GM12878 (cell line): ENCODE measurements around the gene MANEAL. TPM values are rescaled to one million over a fixed set of nuclear protein-coding genes. Genes with fewer than 3 reads are reported as not detected.

ENCODE experiments used
- ATAC-seq: fragments of 200-7000 bp; cut with Tn5 transposase; 3 replicates; pipeline ENCODE4 v1.9.1; 2020; ENCODE audit warnings: mild to moderate bottlenecking, moderate library complexity
- BruUV-seq: library from RNA; stranded (reverse); fragments of 400-500 nt; replicated peaks from 2 replicates; lab custom pipeline; 2021; lab: Mats Ljungman, UMichigan
- CTCF ChIA-PET: fragments of 300-600 bp; sonication (Branson Sonifier 250); formaldehyde crosslinking; extraction: SDS; loops from one replicate; lab custom pipeline; 2021; ENCODE audit warnings: inconsistent platforms; lab: Yijun Ruan, JAX
- POLR2A ChIA-PET: fragments of 350-600 bp; formaldehyde crosslinking; extraction: SDS; loops from one replicate; lab custom pipeline; 2021; ENCODE audit warnings: inconsistent platforms; lab: Charles Lee
- RAD21 ChIA-PET: fragments of 300-600 bp; sonication (Branson Sonifier 250); formaldehyde crosslinking; loops from one replicate; lab custom pipeline; 2023; ENCODE audit warnings: antibody characterized with exemption; ENCODE audit not compliant: unreplicated experiment; lab: Charles Lee
- SMC1A ChIA-PET: fragments of 300-600 bp; sonication (Branson Sonifier 250); formaldehyde crosslinking; loops from one replicate; lab custom pipeline; 2023; ENCODE audit not compliant: unreplicated experiment, uncharacterized antibody; lab: Charles Lee
- DNase-seq: peaks from one replicate; pipeline ENCODE4 v3.0.0-alpha.2; 2011; ENCODE audit warnings: low read depth, low spot score
- FAIRE-seq: peaks from 3 replicates; lab custom pipeline; 2011; peaks lifted over from hg19 to GRCh38; lab: Jason Lieb, UNC
- H2AFZ ChIP-seq: 2 replicates; pipeline ENCODE4 v1.6.0; 2011; ENCODE audit warnings: low read depth, low read length, control low read depth; ENCODE audit not compliant: control insufficient read depth
- H3K27ac ChIP-seq: 2 replicates; pipeline ENCODE4 v1.5.1; 2011; ENCODE audit warnings: control low read depth; ENCODE audit not compliant: control insufficient read depth, insufficient read depth
- H3K27me3 ChIP-seq, 2 experiments: replicated peaks in 1 of 2; 2 replicates each; pipeline versions ENCODE4 v1.6.0 to v1.6.1; 2011; ENCODE audit warnings: low read length in 1 of 2; ENCODE audit not compliant: control insufficient read depth in 2 of 2, insufficient read depth in 2 of 2
- H3K36me3 ChIP-seq, 2 experiments: 2 replicates each; pipeline ENCODE4 v1.5.1; 2011; ENCODE audit warnings: low read length in 1 of 2; ENCODE audit not compliant: control insufficient read depth in 2 of 2, insufficient read depth in 2 of 2
- H3K4me1 ChIP-seq: 2 replicates; pipeline ENCODE4 v1.6.1; 2011; ENCODE audit warnings: mild to moderate bottlenecking, low read length, moderate library complexity, mixed read lengths; ENCODE audit not compliant: control insufficient read depth, insufficient read depth
- H3K4me2 ChIP-seq: 2 replicates; pipeline ENCODE4 v1.6.0; 2011; ENCODE audit warnings: control low read depth; ENCODE audit not compliant: control insufficient read depth, insufficient read depth
- H3K4me3 ChIP-seq: fragments of 200-600 bp; sonication (generic); 2 replicates; pipeline ENCODE4 v1.5.1; 2016
- H3K79me2 ChIP-seq: 2 replicates; pipeline ENCODE4 v1.6.0; 2011; ENCODE audit warnings: low read length; ENCODE audit not compliant: control insufficient read depth, insufficient read depth
- H3K9ac ChIP-seq: 2 replicates; pipeline ENCODE4 v1.8.0; 2011; ENCODE audit warnings: low read length, control low read depth, mixed read lengths; ENCODE audit not compliant: control insufficient read depth, insufficient read depth
- H3K9me3 ChIP-seq: replicated peaks from 3 replicates; pipeline ENCODE4 v1.5.1; 2011; ENCODE audit warnings: mild to moderate bottlenecking, low read length; ENCODE audit not compliant: control insufficient read depth, insufficient read depth
- H4K20me1 ChIP-seq: 2 replicates; pipeline ENCODE4 v1.6.0; 2011; ENCODE audit not compliant: control insufficient read depth, insufficient read depth
- EP300 ChIP-seq, 2 experiments: fragments of 150-350 bp in 1 of 2; IDR thresholded peaks; 2 replicates each; pipeline ENCODE4 v1.6.1; 2011 to 2012; ENCODE audit warnings: low read depth in 2 of 2, low read length in 2 of 2, borderline replicate concordance in 1 of 2, improper control_type of control experiment in 1 of 2, inconsistent platforms in 1 of 2; ENCODE audit not compliant: control insufficient read depth in 1 of 2
- ESRRA ChIP-seq: IDR thresholded peaks from 2 replicates; pipeline ENCODE4 v1.6.1; 2012; ENCODE audit warnings: mild to moderate bottlenecking, low read length, improper control_type of control experiment
- ETV6 ChIP-seq, 2 experiments: fragments of 450-650 bp in 1 of 2; IDR thresholded peaks in 1 of 2; conservative IDR thresholded peaks in 1 of 2; 2 replicates each; pipeline ENCODE4 v1.6.1; 2014; ENCODE audit warnings: antibody characterized with exemption in 1 of 2, borderline replicate concordance in 1 of 2, low read depth in 1 of 2, mild to moderate bottlenecking in 1 of 2, moderate library complexity in 1 of 2
- HCFC1 ChIP-seq: fragments of 150-350 bp; IDR thresholded peaks from 2 replicates; pipeline ENCODE4 v1.6.1; 2014; ENCODE audit warnings: low read length
- MYC ChIP-seq: IDR thresholded peaks from 2 replicates; pipeline ENCODE4 v1.6.1; 2011; ENCODE audit warnings: mild to moderate bottlenecking, low read length, moderate library complexity, inconsistent platforms; ENCODE audit not compliant: insufficient read depth, insufficient replicate concordance, insufficient read length, severe bottlenecking
- NFXL1 ChIP-seq: fragments of 450-650 bp; IDR thresholded peaks from 2 replicates; pipeline ENCODE4 v1.6.1; 2017; ENCODE audit warnings: antibody characterized with exemption, mild to moderate bottlenecking, borderline replicate concordance
- PAX8 ChIP-seq: fragments of 450-650 bp; IDR thresholded peaks from 2 replicates; pipeline ENCODE4 v1.6.1; 2017; ENCODE audit warnings: mild to moderate bottlenecking, moderate library complexity
- RELA ChIP-seq: fragments of 450-650 bp; IDR thresholded peaks from 2 replicates; pipeline ENCODE4 v1.8.0; 2014; ENCODE audit warnings: borderline replicate concordance; ENCODE audit not compliant: partially characterized antibody
- SMAD5 ChIP-seq: IDR thresholded peaks from 2 replicates; pipeline ENCODE4 v1.6.1; 2016; ENCODE audit warnings: antibody characterized with exemption, low read depth
- SPI1 ChIP-seq: IDR thresholded peaks from 2 replicates; pipeline ENCODE4 v1.6.1; 2011; ENCODE audit warnings: low read depth, mild to moderate bottlenecking, low read length, moderate library complexity, borderline replicate concordance; ENCODE audit not compliant: insufficient read depth
- WGBS: methylation state at CpG from one replicate; pipeline ENCODE4 v1.1.6; 2016; ENCODE audit warnings: low lambda C conversion rate; ENCODE audit not compliant: insufficient replicate concordance, insufficient coverage; ENCODE audit errors: missing lambda C conversion rate; 5-methylcytosine and 5-hydroxymethylcytosine counted together
- in situ Hi-C: fragments of 300-500 bp; cut with MboI; formaldehyde crosslinking; loops from 9 replicates; pipeline ENCODE4 v1.14.3; 2018; ENCODE audit warnings: mixed read lengths
- intact Hi-C: fragments of 100-400 bp; cut with micrococcal nuclease; formaldehyde crosslinking; loops from one replicate; pipeline ENCODE4 v1.14.2; 2022; ENCODE audit not compliant: unreplicated experiment
- polyA plus RNA-seq, 11 experiments: library from polyadenylated mRNA; depleted of rRNA in 4 of 11; unstranded in 6 of 11; stranded (reverse) in 5 of 11; fragments of >200 nt; fragmentation: Nextera tagmentation in 4 of 11; fragmentation: Illumina TruSeq in 1 of 11; extraction: Ambion mirVana in 4 of 11; extraction: Trizol in 1 of 11; gene quantifications; 1 replicate in 1 of 11; 2 replicates in 10 of 11; pipeline versions ENCODE4 v1.2.1 to v1.2.3, GENCODE V29; 2011 to 2016; ENCODE audit warnings: inconsistent platforms in 2 of 11, missing spikeins in 2 of 11, low read depth in 1 of 11
- total RNA-seq, 4 experiments: library from RNA; depleted of rRNA in 3 of 4; stranded (reverse); fragments of >200 nt in 3 of 4; fragmentation: Illumina TruSeq in 1 of 4; extraction: Trizol in 1 of 4; gene quantifications; 2 replicates each; pipeline versions ENCODE4 v1.2.1 to v1.2.3, GENCODE V29; 2013 to 2021
- TF ChIP-seq, protein P1 (sequence below): IDR thresholded peaks from 2 replicates; pipeline ENCODE4 v1.6.1; 2011; ENCODE audit warnings: borderline replicate concordance, low read depth, mild to moderate bottlenecking, moderate library complexity, mixed read lengths, low read length; ENCODE audit not compliant: insufficient read depth; ENCODE audit errors: extremely low read length
- TF ChIP-seq, protein P2 (sequence below): fragments of 450-650 bp; IDR thresholded peaks from 2 replicates; pipeline ENCODE4 v1.6.1; 2017; ENCODE audit warnings: mild to moderate bottlenecking, moderate library complexity
- TF ChIP-seq, protein P3 (sequence below): fragments of 450-650 bp; IDR thresholded peaks from 2 replicates; pipeline ENCODE4 v1.6.1; 2017; ENCODE audit warnings: antibody characterized with exemption, mild to moderate bottlenecking, moderate library complexity

MANEAL gene
- total and polyA plus RNA-seq, 10 of the 15 experiments (the other 5 are each of a cell fraction or from before 2014, with no cell fraction given): 0.83 to 11.1 (median 5.7) TPM

DNA sequence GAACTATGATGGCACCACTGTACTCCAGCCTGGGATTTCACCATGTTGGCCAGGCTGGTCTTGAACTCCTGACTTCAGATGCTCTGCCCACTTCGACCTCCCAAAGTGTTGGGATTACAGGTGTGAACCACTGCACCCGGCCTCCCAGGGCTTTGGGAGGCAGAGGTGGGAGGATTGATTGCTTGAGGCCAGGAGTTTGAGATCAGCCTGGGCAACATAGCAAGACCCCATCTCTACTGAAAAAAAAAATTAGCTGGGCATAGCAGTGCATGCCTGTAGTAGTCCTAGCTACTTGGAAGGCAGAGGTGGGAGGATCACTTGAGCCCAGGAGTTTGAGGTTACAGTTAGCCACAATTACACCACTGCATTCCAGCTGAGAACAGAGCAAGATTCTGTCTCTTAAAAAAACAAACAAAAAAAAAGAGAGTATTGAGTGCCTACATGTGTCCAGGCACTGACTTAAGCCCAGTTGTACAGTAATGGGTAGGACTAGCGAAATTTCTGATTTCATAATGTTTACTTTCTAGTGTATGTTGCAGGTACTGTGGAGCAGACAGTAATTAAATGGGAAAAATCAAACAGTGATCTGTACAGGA lies 4.2 kb downstream of the MANEAL start (continued):
- TF ChIP-seq, protein P1, sequence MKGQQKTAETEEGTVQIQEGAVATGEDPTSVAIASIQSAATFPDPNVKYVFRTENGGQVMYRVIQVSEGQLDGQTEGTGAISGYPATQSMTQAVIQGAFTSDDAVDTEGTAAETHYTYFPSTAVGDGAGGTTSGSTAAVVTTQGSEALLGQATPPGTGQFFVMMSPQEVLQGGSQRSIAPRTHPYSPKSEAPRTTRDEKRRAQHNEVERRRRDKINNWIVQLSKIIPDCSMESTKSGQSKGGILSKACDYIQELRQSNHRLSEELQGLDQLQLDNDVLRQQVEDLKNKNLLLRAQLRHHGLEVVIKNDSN: no peak
- no peak for TF ChIP-seq PAX8

DNA sequence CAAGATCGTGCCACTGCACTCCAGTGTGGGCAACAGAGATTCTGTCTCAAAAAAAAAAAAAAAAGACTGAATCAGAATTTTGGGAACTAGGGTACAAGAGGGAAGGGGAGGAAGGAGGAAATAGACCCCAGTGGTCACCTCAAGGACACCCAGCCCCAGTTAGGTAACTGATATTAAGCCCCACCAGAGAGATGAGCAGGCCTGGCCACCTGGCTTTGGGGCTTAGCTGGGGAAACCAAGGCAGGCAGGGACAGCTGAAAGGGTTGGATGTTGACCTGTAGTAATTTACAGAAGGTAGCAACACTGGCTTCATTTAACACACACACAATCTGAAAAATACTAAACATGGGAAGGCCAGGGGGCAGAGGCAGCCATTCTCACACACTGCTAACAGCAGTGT lies 8.8 kb downstream of the MANEAL start:
- Histone ChIP-seq H3K36me3 (peaks cover 22 to 23% of the 10 kb centered on the region in 2 experiments), H3K4me2 (no peak overlapping the region), H3K27ac (no peak overlapping the region), H4K20me1 (no peaks in the 10 kb centered on the region), H3K27me3 (no peaks in the 10 kb centered on the region), H3K4me3 (no peak overlapping the region), H3K9me3 (no peaks in the 10 kb centered on the region), H2AFZ (no peak overlapping the region), H3K4me1 (peaks cover 4% of the 10 kb centered on the region), H3K9ac (no peak overlapping the region)
- CTCF ChIA-PET: no interaction called here
- DNase-seq: no peak
- SMC1A ChIA-PET: no interaction called here
- POLR2A ChIA-PET: no interaction called here
- in situ Hi-C loops (no loop called here), intact Hi-C loops (no loop called here)
- no TSS peak for BruUV-seq
- RAD21 ChIA-PET: no interaction called here
- no peak for FAIRE-seq
- no peak for TF ChIP-seq ETV6 (conservative IDR thresholded peaks at IDR 0.05 in 1 of 2, IDR thresholded peaks at IDR 0.05 in 1 of 2; ENCODE audit: borderline replicate concordance in 1 of 2, low read depth in 1 of 2)
- no peak for TF ChIP-seq EP300 (IDR thresholded peaks at IDR 0.05; ENCODE audit: borderline replicate concordance in 1 of 2, control insufficient read depth in 1 of 2, low read depth in 2 of 2, low read length in 2 of 2)
- TF ChIP-seq, protein P2, sequence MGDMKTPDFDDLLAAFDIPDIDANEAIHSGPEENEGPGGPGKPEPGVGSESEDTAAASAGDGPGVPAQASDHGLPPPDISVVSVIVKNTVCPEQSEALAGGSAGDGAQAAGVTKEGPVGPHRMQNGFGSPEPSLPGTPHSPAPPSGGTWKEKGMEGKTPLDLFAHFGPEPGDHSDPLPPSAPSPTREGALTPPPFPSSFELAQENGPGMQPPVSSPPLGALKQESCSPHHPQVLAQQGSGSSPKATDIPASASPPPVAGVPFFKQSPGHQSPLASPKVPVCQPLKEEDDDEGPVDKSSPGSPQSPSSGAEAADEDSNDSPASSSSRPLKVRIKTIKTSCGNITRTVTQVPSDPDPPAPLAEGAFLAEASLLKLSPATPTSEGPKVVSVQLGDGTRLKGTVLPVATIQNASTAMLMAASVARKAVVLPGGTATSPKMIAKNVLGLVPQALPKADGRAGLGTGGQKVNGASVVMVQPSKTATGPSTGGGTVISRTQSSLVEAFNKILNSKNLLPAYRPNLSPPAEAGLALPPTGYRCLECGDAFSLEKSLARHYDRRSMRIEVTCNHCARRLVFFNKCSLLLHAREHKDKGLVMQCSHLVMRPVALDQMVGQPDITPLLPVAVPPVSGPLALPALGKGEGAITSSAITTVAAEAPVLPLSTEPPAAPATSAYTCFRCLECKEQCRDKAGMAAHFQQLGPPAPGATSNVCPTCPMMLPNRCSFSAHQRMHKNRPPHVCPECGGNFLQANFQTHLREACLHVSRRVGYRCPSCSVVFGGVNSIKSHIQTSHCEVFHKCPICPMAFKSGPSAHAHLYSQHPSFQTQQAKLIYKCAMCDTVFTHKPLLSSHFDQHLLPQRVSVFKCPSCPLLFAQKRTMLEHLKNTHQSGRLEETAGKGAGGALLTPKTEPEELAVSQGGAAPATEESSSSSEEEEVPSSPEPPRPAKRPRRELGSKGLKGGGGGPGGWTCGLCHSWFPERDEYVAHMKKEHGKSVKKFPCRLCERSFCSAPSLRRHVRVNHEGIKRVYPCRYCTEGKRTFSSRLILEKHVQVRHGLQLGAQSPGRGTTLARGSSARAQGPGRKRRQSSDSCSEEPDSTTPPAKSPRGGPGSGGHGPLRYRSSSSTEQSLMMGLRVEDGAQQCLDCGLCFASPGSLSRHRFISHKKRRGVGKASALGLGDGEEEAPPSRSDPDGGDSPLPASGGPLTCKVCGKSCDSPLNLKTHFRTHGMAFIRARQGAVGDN: no peak
- no peak for TF ChIP-seq RELA
- TF ChIP-seq SPI1: no peak
- no peak for TF ChIP-seq MYC
- TF ChIP-seq HCFC1: no peak
- TF ChIP-seq, protein P3, sequence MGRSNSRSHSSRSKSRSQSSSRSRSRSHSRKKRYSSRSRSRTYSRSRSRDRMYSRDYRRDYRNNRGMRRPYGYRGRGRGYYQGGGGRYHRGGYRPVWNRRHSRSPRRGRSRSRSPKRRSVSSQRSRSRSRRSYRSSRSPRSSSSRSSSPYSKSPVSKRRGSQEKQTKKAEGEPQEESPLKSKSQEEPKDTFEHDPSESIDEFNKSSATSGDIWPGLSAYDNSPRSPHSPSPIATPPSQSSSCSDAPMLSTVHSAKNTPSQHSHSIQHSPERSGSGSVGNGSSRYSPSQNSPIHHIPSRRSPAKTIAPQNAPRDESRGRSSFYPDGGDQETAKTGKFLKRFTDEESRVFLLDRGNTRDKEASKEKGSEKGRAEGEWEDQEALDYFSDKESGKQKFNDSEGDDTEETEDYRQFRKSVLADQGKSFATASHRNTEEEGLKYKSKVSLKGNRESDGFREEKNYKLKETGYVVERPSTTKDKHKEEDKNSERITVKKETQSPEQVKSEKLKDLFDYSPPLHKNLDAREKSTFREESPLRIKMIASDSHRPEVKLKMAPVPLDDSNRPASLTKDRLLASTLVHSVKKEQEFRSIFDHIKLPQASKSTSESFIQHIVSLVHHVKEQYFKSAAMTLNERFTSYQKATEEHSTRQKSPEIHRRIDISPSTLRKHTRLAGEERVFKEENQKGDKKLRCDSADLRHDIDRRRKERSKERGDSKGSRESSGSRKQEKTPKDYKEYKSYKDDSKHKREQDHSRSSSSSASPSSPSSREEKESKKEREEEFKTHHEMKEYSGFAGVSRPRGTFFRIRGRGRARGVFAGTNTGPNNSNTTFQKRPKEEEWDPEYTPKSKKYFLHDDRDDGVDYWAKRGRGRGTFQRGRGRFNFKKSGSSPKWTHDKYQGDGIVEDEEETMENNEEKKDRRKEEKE: no peak
- no peak for TF ChIP-seq ESRRA
- no peak for TF ChIP-seq NFXL1
- no peak for TF ChIP-seq SMAD5
- TF ChIP-seq, all 136 proteins: peak for 0
- WGBS: 100% methylated on average over 1 of the region's 1 CpG
- no peak for ATAC-seq
- peaks cover 14% of the 10 kb centered on the region for H3K79me2 ChIP-seq
